ENCODE measurements around the gene MAGEB16.

MAGEB16 gene

GRCh38 chrX:35798042-35798441, at the start of gene MAGEB16:
Gene MAGEB16, plus strand, starts transcription at chrX:35798342. Its CDS starts 3,855 bp downstream, at chrX:35802197.
- no peak for DNase-seq

DNA sequence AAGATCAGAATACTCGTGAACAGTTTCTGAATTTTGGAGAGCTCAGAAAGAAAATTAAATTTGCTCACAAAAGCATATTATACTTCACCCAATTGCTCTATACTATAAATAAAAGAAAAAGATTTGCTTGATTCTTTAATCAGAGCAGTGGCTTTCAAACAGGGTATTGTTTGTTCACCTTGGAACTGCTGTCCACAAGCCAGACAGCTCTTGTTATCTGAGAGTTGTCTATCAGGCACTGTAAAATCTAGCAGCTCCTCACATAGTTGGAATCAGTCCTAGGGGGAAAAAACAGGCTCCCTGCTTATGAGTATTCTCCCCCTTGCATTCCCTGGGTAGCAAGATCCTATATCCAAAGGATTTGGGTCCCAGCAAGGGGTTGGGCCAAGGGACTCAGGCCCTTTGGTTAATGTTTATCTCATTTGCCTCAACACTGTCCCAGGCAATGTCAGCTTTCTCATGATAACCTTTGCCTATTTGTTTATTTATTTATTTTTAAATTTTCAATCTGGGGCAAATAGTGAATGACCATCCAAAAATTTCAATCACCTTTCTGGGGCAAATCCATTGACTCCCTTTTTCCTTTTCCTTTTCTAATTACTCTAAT, 24.1 kb upstream of the MAGEB16 start:
- no peak for DNase-seq

DNA sequence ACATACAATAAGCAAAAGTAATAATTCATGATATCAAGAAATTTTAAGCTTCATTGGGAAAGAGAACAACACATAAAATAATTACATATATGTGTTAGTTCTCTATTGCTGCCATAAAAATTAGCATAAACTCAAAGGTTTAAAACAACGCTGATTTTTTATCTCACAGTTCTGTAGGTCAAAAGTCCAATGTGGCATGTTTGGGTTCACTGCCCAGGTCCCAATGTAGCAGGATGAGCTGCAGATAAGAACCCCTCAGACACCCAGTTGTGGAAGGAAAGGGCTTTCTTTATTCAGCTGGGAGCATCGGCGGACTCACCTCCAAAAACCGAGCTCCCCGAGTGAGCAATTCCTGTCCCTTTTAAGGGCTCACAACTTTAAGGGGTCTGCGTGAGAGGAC, 13.1 kb upstream of the MAGEB16 start:
- no peak for DNase-seq

- no peak for DNase-seq
Measured at GRCh38 chrX:35786271-35786670, 11.9 kb upstream of the MAGEB16 start.

DNA sequence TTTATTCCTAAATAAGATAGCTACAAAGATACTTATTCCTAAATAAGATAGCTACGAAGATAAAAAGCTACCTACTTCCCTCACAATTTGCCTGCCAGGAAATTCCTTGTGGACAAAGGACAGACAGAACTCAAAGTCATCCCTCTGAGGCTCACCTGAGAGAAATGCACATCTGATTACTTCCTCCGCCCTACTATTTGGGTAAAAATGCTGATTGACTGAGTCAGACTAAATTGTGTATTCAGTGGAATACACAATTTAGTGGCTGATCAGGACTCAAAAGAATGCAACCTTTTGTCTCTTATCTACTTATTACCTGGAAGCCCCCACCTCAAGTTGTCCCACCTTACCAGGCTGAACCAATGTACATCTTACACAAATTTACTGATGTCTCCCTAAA, 10.3 kb upstream of the MAGEB16 start:
- no peak for DNase-seq

DNA sequence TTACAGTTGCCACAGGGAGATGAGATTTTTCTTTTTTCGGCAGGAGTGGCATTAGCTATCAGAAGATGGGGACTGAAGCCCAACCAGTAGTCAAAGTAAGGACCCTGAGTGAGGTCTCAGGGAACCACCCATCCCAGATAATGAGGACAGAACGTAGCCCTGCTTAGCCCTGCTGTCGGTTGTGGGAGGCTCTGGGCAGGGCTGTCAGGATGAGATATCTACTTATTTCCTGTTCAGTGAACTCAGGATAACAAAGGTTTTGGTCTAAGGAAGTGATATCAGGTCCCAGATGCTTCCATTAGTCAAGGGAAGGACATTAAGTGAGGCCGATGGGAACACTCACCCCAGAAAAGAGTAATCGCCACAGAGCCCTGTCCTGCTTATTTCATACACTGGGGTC, 2.3 kb downstream of the MAGEB16 start:
- DNase-seq = no peak

DNA sequence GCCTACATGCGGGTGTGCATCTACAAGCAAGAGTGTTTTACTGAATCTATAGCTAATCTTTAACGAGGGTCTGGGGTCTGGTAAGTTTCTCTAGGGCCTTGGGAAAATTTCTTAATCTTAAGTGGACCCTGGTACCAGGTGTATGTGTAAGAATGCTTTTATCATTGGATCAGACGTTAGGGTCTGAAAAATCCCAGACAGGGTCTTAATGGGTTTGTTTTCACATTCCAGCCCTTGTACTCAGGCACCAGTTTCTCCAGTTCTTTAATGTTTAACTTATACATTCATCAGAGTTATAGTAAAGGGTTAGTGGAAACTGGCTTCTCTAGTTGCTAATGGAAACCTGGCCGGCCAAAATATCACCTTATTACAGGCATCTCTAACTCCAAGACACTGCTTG, 11.6 kb downstream of the MAGEB16 start:
- DNase-seq = no peak

GRCh38 chrX:35819241-35819640, 21.1 kb downstream of the MAGEB16 start:
- no peak for DNase-seq

GRCh38 chrX:35826503-35826902, 28.4 kb downstream of the MAGEB16 start:
- no peak for DNase-seq

DNA sequence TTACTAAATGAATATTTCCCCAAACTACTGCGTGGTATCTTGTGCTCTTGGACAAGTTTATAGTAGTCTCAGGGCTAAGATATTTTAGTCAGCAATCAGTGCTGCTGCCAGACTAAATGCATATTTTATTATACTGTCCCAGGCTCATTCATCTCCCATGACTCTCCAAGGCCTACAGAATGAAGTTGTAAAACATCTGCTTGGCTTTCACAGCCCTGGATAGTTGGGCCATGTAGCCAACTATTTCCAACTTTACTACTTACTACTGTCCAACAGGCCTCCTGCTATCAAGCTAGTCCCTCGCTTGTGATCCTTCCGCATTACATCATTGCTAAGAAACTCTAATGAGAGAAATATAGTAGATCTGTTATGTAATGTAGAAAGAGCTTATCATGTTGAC, 31.4 kb downstream of the MAGEB16 start:
- DNase-seq = no peak

- no peak for DNase-seq
Measured at GRCh38 chrX:35841872-35842271, 43.7 kb downstream of the MAGEB16 start.

- no peak for DNase-seq
Measured at GRCh38 chrX:35842674-35843073, 44.5 kb downstream of the MAGEB16 start.

- no peak for DNase-seq
Measured at GRCh38 chrX:35847736-35848135, 49.6 kb downstream of the MAGEB16 start.

All from EL (cell line).